NCI-H2196 treated with DMSO at 0.1 percent for 48 hours (cell line): ENCODE results near the gene CLEC16A.
"Not testable (repeated sequence)": the region's sequence is repeated elsewhere in the genome, so short reads cannot be mapped to it uniquely, and the experiment has no call there.

Experiments
- DNase-seq: peaks from one replicate; lab custom pipeline; 2025; ENCODE audit not compliant: unreplicated experiment; lab: John Stamatoyannopoulos, UW

CLEC16A gene

DNA sequence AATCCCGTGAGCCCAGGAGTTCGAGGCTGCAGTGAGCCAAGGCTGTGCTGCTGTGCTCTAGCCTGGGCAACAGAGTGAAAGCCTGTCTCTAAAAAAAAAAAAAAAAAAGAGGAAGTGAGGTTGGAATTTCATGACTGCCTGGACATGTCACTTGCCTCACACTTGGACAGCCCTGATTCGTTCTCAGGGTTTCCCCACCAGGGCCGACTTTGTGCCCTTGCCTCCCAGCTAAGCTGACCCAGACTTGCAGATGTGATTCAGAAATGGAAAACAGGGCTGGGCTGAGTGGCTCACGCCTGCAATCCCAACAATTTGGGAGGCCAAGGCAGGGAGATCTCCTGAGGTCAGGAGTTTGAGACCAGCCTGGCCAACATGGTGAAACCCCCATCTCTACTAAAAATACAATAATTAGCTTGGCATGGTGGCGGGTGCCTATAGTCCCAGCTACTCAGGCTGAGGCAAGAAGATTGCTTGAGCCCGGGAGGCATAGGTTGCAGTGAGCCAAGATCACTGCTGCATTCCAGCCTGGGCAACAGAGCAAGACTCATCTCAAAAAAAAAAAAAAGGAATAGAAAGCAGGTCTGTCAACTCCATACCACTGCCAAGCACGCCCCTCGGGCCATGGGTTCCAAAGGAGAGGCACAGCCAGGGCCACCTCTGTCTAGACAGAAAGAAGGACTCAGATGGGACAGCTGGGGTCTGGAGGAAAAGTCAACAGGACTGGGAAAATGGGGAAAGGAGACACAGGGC is 264.7 kb downstream of the CLEC16A start:
- no peak for DNase-seq

- no peak for DNase-seq
Observed at GRCh38 chr16:11210260-11210659, 265.9 kb downstream of the CLEC16A start.

DNA sequence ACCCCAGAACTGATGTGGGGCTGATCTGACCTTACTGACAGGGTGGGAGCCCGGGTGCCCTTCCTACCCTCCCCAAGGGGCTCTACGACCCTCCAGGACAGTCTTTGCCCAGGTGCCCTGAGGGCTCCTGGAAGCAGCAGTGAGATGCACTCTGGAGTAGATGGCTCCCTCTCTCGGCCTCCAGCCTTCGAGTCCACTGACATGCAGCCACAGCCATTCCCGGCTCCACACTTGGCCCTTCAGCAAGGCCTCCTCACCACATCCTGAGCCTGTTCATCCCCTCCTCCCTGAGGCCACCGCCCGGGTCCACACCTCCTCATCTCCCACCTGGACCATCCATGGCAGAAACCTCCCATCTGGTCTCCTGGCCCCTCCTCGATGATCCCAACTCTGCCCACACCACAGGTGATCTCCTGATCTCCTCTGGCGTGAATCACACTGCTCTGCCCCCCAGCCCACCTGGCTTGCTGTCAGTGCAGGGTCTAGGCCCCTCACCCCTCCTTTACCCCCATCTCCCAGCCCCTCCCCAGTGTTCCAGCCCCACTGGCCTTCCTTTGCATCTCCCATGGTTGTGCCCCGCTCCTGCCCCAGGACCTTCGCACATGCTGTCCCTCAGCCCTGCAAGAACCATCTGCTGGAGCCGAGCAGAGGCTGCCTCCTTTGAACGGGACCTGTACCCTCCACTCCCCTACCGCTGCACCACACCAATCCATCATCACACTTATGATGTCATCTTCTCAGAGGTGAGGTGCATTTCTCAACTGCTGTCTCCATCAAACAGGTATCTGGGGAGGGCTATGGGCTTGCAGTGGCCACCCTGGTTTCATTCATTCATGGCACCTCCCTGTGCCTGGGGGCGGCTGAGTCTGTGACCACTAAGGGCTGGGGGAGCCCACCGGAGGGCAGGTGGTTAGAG is 267.0 kb downstream of the CLEC16A start:
- no peak for DNase-seq

DNA sequence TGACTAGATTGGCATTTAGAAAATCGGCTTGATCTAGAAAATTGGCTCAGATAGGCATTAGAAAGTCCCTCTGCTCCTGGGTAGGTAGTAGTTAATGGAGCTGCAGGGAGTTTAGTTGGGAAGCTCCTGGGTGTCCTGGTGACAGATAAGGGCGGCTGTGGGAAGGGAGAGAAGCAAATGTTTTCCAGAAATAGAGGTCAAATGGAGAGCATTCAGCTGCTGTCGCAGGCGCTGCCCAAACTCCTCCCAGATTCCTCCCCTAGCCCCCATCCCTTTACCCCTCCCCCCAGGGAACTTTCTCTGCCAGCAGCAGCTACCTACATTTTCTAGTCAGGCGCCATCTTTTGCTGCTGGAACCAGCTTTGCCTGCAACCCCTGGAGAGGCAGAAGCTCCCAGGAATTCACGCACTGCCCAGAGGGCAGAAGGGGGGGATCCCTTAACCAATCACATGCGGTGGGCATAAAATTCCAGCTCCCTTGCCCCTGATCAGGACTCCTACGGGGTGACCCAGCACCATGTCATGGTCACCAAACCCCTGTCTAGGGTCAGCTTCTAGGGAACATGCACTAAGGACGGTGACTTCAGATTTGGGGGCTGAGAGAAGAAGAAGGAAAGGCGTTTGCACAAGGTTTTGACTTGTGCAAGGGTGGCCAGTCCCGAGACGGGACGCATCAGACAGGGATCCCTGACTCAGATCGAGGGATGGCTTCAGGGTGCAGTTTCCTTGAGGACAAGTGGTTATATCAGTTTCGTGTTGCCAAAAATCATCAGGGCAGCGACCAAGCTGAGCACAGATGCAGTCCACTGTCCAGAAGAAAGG is 267.8 kb downstream of the CLEC16A start:
- no peak for DNase-seq

- no peak for DNase-seq
Observed at GRCh38 chr16:11212798-11213196, 268.4 kb downstream of the CLEC16A start.

DNA sequence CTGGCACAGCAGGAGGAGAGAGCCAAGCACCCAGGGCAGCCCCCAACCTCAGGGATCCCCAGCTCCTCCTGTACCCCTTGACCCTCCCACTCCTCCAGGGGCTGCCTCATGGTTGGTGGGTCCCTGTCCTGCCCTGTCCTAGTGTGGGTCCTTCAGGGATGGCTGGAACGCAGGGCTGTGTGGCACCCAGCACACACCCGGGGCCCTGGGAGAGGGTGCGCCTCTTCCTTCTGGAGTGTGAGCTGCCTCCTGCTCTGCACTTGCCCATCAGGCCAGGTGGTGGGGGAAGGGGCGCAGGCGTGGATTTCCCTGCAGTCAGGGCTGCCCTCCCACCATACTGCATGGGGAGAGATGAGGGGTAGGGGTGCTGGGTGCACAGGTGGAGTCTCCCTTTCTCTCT is 269.0 kb downstream of the CLEC16A start:
- DNase-seq: no peak

DNA sequence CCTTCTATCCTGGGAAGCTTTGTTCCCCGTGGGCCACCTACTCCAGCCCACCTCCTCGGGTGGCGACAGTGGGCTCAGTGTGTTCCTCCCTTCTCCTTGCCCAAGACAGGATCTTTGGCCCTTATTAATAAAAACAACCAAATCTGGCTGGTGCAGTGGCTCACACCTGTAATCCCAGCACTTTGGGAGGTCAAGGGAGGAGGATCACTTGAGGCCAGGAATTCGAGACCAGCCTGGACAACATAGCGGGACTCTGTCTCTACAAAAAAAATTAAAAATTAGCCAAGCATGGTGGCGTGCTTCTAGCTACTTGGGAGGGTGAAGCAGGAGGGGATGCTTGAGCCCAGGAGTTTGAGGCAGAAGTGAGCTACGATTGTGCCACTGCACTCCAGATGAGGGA is 269.4 kb downstream of the CLEC16A start:
- DNase-seq: no peak

DNA sequence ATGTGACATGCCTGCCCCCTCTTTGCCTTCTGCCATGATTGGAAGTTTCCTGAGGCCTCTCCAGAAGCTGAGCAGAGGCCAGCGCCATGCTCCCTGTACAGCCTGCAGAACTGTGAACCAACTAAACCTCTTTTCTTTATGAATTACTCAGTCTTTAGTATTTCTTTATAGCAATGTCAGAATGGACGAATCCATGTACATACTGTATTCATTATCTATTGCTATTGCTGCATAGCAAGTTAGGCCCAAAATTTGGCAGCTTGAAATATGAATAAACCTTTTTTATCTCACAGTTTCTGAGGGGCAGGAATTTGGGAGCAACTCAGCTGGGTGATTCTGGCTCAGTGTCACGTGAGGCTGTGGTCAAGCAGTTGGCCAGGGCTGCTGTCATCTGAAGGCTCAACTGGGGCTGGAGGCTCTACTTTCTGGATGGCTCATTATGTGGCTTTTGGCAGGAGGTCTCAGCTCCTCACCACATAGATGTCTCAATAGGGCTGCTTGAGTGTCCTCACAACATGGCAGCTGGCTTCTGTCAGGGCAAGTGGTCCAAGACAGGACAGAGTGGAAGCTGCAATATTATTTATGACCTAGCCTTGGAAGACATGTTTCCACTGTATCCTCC is 271.7 kb downstream of the CLEC16A start:
- DNase-seq: no peak

- no peak for DNase-seq
Observed at GRCh38 chr16:11217651-11218603, 273.6 kb downstream of the CLEC16A start.

GRCh38 chr16:11218604-11218962 is 274.2 kb downstream of the CLEC16A start:
- no peak for DNase-seq

- DNase-seq: no peak
Observed at GRCh38 chr16:11219178-11219577, 274.8 kb downstream of the CLEC16A start.

DNA sequence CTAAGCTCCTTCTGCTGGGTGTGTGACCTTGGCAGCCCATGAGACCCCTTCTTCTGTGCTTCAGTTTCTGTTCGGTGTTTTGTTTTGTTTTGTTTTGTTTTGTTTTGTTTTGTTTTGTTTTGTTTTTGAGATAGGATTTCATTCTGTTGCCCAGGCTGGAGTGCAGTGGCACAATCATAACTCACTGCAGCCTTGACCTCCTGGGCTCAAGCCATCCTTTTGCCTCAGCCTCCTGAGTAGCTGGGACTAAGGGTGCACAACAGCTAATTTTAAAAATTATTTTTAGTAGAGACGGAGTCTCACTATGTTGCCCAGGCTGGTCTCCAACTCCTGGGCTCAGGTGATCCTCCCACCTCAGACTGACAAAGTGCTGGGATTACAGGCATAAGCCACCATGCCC is 276.1 kb downstream of the CLEC16A start:
- not testable (repeated sequence) for DNase-seq

DNA sequence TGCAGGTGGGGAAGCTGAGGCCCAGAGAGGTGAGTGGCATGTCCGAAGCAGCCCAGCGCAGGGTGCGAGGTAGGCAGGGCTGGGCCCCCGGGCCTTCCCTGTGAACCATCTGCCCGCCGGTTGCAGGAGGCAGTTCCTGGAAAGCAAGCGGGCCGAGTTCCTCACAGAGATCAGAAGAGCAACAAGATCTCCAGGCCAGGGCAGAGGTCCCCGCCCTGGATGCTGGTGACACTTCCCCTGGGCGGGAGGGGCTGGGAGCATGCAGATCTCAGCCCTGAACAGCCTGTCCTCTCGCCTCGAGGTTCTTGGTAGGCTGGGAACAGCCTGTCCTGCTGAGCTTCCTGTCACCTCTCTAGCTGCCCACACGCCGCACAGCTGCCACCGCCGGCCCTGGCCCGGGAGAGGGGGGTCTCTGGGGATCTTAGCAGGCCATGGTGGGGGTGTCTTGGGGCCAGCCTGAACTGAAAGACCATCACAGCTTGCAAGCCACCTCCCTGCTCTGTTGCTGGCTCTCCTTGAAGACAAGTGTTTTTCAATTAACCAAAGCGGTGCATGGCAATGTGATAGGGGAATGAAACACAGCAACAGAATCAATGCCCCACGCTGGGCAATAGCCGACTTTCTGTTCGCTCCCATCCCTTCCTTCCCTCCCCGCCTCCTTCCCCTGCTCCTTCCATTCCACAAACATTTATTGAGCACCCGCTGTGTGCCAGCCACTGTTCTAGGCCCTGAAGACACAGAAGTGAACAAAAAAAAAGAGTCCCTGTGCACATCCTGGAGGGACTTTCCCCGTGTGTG is 279.9 kb downstream of the CLEC16A start:
- DNase-seq: no peak

GRCh38 chr16:11224894-11225676 is 280.7 kb downstream of the CLEC16A start:
- DNase-seq: no peak

GRCh38 chr16:11225677-11226549 is 281.5 kb downstream of the CLEC16A start:
- no peak for DNase-seq

GRCh38 chr16:11229432-11229831 is 285.1 kb downstream of the CLEC16A start:
- DNase-seq: no peak

GRCh38 chr16:11229906-11230305 is 285.5 kb downstream of the CLEC16A start:
- peak; percentile 72 for DNase-seq
